NCI-H774 (cell line): Measurements from ENCODE around the gene CCDC3.

Experiments used
- DNase-seq: peaks from one replicate; lab custom pipeline; 2025; lab: John Stamatoyannopoulos, UW

CCDC3 gene

GRCh38 chr10:12961416-12962205, 39.9 kb downstream of the CCDC3 start:
- no peak for DNase-seq

- DNase-seq: no peak
Observed at GRCh38 chr10:12960941-12961340, 40.6 kb downstream of the CCDC3 start.

GRCh38 chr10:12960334-12960898, 41.1 kb downstream of the CCDC3 start:
- DNase-seq: no peak

- DNase-seq: no peak
Observed at GRCh38 chr10:12958546-12959110, 42.9 kb downstream of the CCDC3 start.

- no peak for DNase-seq
Observed at GRCh38 chr10:12957081-12957480, 44.4 kb downstream of the CCDC3 start.

- DNase-seq: no peak
Observed at GRCh38 chr10:12954866-12955265, 46.6 kb downstream of the CCDC3 start.

GRCh38 chr10:12950583-12951128, 50.9 kb downstream of the CCDC3 start:
- no peak for DNase-seq

- no peak for DNase-seq
Observed at GRCh38 chr10:12949248-12949647, 52.3 kb downstream of the CCDC3 start.

- DNase-seq: no peak
Observed at GRCh38 chr10:12947741-12948140, 53.8 kb downstream of the CCDC3 start.

GRCh38 chr10:12946372-12946771, 55.1 kb downstream of the CCDC3 start:
- no peak for DNase-seq

- DNase-seq: no peak
Observed at GRCh38 chr10:12945690-12946359, 55.7 kb downstream of the CCDC3 start.

- DNase-seq: no peak
Observed at GRCh38 chr10:12944931-12945330, 56.6 kb downstream of the CCDC3 start.

GRCh38 chr10:12943425-12943824, 58.1 kb downstream of the CCDC3 start:
- DNase-seq: no peak

GRCh38 chr10:12941966-12942365, 59.5 kb downstream of the CCDC3 start:
- DNase-seq: no peak

GRCh38 chr10:12940791-12941190, 60.7 kb downstream of the CCDC3 start:
- no peak for DNase-seq

GRCh38 chr10:12938271-12938670, 63.2 kb downstream of the CCDC3 start:
- DNase-seq: no peak

- no peak for DNase-seq
Observed at GRCh38 chr10:12937527-12937926, 64.0 kb downstream of the CCDC3 start.

GRCh38 chr10:12934777-12935176, 66.7 kb downstream of the CCDC3 start:
- DNase-seq: no peak

GRCh38 chr10:12929381-12929780, 72.1 kb downstream of the CCDC3 start:
- DNase-seq: no peak

GRCh38 chr10:12928571-12928970, 72.9 kb downstream of the CCDC3 start:
- DNase-seq: no peak

- no peak for DNase-seq
Observed at GRCh38 chr10:12927896-12928295, 73.6 kb downstream of the CCDC3 start.

- no peak for DNase-seq
Observed at GRCh38 chr10:12925845-12926244, 75.7 kb downstream of the CCDC3 start.

GRCh38 chr10:12924911-12925310, 76.6 kb downstream of the CCDC3 start:
- DNase-seq: no peak
